ENCODE measurements around the gene THSD4.
"Not testable (repeated sequence)": the region's sequence is repeated elsewhere in the genome, so short reads cannot be mapped to it uniquely, and the experiment has no call there.

Gene THSD4

GRCh38 chr15:71362987-71363968 is 248.0 kb downstream of the THSD4 start:
- TF ChIP-seq CTCF (conservative IDR thresholded peaks at IDR 0.05): no peak
- no peak for TF ChIP-seq ZFX (IDR thresholded peaks at IDR 0.05)

GRCh38 chr15:71364117-71364584 is 248.9 kb downstream of the THSD4 start:
- TF ChIP-seq ZFX (IDR thresholded peaks at IDR 0.05): no peak
- no peak for TF ChIP-seq CTCF (conservative IDR thresholded peaks at IDR 0.05)

More at GRCh38 chr15:71362987-71363968, 248.0 kb downstream of the THSD4 start:
- no peak overlapping the region for H3K27ac ChIP-seq

GRCh38 chr15:71366522-71366921 is 251.3 kb downstream of the THSD4 start:
- H3K27ac ChIP-seq: no peak overlapping the region
- TF ChIP-seq CTCF (conservative IDR thresholded peaks at IDR 0.05) (no peak), ZFX (IDR thresholded peaks at IDR 0.05) (no peak)

More at GRCh38 chr15:71364117-71364584, 248.9 kb downstream of the THSD4 start:
- H3K27ac ChIP-seq: no peak overlapping the region

GRCh38 chr15:71366926-71367325 is 251.7 kb downstream of the THSD4 start:
- no peak overlapping the region for H3K27ac ChIP-seq

GRCh38 chr15:71367737-71368136 is 252.5 kb downstream of the THSD4 start:
- H3K27ac ChIP-seq: not testable (repeated sequence)

More at GRCh38 chr15:71366926-71367325, 251.7 kb downstream of the THSD4 start:
- TF ChIP-seq ZFX (IDR thresholded peaks at IDR 0.05) (no peak), CTCF (conservative IDR thresholded peaks at IDR 0.05) (no peak)

- H3K27ac ChIP-seq: not testable (repeated sequence)
These were observed 257.5 kb downstream of the THSD4 start for GRCh38 chr15:71372769-71373168.

- TF ChIP-seq CTCF (conservative IDR thresholded peaks at IDR 0.05) (no peak), ZFX (IDR thresholded peaks at IDR 0.05) (no peak)
- no peak overlapping the region for H3K27ac ChIP-seq
These were observed 258.6 kb downstream of the THSD4 start for GRCh38 chr15:71373917-71374316.

- no peak overlapping the region for H3K27ac ChIP-seq
- TF ChIP-seq ZFX (IDR thresholded peaks at IDR 0.05) (no peak), CTCF (conservative IDR thresholded peaks at IDR 0.05) (no peak)
These were observed 259.5 kb downstream of the THSD4 start for GRCh38 chr15:71374607-71375352.

Measured in C4-2B (cell line).